Measurements from ENCODE around the gene EPHB1.
A peak's percentile ranks its signal among the peaks of the same experiment; 100 is the strongest.

Gene EPHB1

DNA sequence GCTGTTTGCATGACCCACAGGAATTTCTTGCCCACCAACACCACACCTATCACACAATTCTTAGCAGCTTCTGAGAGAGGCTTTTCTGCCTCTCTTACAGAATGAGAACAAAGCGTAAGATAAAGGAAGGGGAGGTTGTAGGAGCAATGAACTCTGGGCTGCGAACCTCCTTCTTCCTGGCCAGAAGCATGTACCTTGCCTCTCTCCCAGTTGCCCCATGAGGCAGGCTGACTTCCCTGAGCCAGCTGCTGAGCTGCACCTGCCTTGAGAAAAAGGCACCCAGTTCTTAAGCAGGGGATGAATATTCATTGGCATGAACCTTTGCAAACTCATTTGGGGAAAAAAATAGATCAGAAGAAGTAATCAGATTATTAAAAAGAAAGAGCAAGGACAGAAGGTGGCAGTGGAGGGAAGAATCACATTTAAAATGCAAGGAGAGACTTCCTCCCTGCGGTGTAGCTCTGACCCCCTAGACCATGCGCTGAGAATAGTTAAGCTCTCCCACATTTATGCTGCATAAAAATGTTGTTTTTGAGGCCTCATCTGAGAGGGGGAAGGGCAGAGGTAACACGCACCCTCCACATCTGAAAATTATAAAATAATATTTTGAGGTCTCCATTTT, 304.8 kb downstream of the EPHB1 start:
- no peak for TF ChIP-seq TAF1 (IDR thresholded peaks at IDR 0.05; ENCODE audit: borderline replicate concordance, insufficient read depth, low read length)
- TF ChIP-seq, protein P1, sequence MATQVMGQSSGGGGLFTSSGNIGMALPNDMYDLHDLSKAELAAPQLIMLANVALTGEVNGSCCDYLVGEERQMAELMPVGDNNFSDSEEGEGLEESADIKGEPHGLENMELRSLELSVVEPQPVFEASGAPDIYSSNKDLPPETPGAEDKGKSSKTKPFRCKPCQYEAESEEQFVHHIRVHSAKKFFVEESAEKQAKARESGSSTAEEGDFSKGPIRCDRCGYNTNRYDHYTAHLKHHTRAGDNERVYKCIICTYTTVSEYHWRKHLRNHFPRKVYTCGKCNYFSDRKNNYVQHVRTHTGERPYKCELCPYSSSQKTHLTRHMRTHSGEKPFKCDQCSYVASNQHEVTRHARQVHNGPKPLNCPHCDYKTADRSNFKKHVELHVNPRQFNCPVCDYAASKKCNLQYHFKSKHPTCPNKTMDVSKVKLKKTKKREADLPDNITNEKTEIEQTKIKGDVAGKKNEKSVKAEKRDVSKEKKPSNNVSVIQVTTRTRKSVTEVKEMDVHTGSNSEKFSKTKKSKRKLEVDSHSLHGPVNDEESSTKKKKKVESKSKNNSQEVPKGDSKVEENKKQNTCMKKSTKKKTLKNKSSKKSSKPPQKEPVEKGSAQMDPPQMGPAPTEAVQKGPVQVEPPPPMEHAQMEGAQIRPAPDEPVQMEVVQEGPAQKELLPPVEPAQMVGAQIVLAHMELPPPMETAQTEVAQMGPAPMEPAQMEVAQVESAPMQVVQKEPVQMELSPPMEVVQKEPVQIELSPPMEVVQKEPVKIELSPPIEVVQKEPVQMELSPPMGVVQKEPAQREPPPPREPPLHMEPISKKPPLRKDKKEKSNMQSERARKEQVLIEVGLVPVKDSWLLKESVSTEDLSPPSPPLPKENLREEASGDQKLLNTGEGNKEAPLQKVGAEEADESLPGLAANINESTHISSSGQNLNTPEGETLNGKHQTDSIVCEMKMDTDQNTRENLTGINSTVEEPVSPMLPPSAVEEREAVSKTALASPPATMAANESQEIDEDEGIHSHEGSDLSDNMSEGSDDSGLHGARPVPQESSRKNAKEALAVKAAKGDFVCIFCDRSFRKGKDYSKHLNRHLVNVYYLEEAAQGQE (IDR thresholded peaks at IDR 0.05; ENCODE audit: insufficient read depth in 1 of 2, low read depth in 2 of 2, low read length in 2 of 2): no peak

DNA sequence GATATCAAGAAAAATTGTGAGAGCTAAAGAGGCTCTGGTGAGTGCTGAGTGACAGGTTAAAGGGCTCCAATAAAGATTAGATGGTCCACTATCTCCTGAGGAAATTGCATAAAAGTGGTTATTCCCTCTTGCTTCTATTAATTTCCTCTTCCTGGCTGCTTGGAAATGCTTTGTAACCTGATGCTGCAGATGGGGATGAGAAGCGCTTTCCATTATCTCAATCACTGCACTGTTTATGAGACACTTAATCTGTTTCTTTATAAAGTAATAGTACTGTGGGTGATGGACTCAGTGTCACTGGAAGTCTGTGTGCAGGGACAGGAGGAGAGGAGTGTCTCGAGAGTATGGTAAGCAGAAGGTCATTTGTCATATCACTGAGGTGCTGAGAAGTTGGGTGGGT, 305.3 kb downstream of the EPHB1 start:
- TF ChIP-seq POLR2AphosphoS5 (IDR thresholded peaks at IDR 0.05; ENCODE audit: low read depth, low read length): no peak
- no peak for TF ChIP-seq FOXP2 (optimal IDR thresholded peaks at IDR 0.05; ENCODE audit: borderline replicate concordance, extremely low read depth, extremely low read length, insufficient read depth)
- no peak for TF ChIP-seq TAF1 (IDR thresholded peaks at IDR 0.05; ENCODE audit: borderline replicate concordance, insufficient read depth, low read length)
- TF ChIP-seq SIN3A (IDR thresholded peaks at IDR 0.05; ENCODE audit: borderline replicate concordance, insufficient read depth, low read length): no peak
- TF ChIP-seq, protein P1 (IDR thresholded peaks at IDR 0.05; ENCODE audit: insufficient read depth in 1 of 2, low read depth in 2 of 2, low read length in 2 of 2): no peak

GRCh38 chr3:135103917-135104316, 308.9 kb downstream of the EPHB1 start:
- TF ChIP-seq, protein P1 (IDR thresholded peaks at IDR 0.05; ENCODE audit: insufficient read depth in 1 of 2, low read depth in 2 of 2, low read length in 2 of 2): no peak
- TF ChIP-seq POLR2AphosphoS5 (IDR thresholded peaks at IDR 0.05; ENCODE audit: low read depth, low read length) (no peak), TAF1 (IDR thresholded peaks at IDR 0.05; ENCODE audit: borderline replicate concordance, insufficient read depth, low read length) (no peak), FOXP2 (optimal IDR thresholded peaks at IDR 0.05; ENCODE audit: borderline replicate concordance, extremely low read depth, extremely low read length, insufficient read depth) (no peak), SIN3A (IDR thresholded peaks at IDR 0.05; ENCODE audit: borderline replicate concordance, insufficient read depth, low read length) (no peak)

DNA sequence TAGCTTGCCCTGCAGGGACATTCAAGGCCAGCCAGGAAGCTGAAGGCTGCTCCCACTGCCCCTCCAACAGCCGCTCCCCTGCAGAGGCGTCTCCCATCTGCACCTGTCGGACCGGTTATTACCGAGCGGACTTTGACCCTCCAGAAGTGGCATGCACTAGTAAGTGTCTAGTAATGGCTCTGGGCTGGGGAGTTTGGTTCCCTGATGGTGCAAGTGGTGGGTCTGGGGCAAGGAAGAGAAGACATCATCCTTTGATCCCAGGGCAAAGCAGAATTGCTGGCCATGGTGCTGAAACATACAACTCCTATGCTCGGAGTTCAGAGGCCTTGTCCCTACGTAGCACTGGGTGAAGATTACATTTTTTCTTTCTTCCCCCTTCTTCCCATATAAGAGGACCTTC, 311.4 kb downstream of the EPHB1 start:
- TF ChIP-seq POLR2AphosphoS5 (IDR thresholded peaks at IDR 0.05; ENCODE audit: low read depth, low read length): no peak
- TF ChIP-seq, protein P1 (IDR thresholded peaks at IDR 0.05; ENCODE audit: insufficient read depth in 1 of 2, low read depth in 2 of 2, low read length in 2 of 2): peak; percentile 82 to 96

DNA sequence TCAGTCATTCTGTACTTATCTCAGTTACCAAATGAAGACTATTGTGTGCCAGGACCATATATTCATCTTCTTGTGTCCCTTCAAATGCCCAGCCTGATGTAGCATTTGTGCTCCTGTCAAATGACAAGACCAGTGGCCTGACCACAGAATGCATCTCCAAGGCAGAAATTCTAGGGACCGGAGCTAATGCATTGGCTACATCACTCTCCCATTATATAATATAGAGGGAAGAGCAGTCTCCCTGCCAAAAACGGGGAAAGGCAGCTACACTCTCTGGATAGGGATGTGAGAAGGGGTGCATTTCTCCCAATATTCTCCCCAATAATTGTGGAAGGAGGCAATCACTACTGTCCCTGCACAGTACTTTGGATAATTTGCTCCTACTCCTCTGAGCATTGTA, 312.0 kb downstream of the EPHB1 start:
- TF ChIP-seq POLR2AphosphoS5 (IDR thresholded peaks at IDR 0.05; ENCODE audit: low read depth, low read length): no peak
- TF ChIP-seq SIN3A (IDR thresholded peaks at IDR 0.05; ENCODE audit: borderline replicate concordance, insufficient read depth, low read length): no peak
- TF ChIP-seq, protein P1 (IDR thresholded peaks at IDR 0.05; ENCODE audit: insufficient read depth in 1 of 2, low read depth in 2 of 2, low read length in 2 of 2): no peak
- TF ChIP-seq FOXP2 (optimal IDR thresholded peaks at IDR 0.05; ENCODE audit: borderline replicate concordance, extremely low read depth, extremely low read length, insufficient read depth): no peak
- no peak for TF ChIP-seq TAF1 (IDR thresholded peaks at IDR 0.05; ENCODE audit: borderline replicate concordance, insufficient read depth, low read length)

Data from PFSK-1 (cell line).